Aorta (tissue), 5 donors: ENCODE results near the gene AMOTL1. TPM values are rescaled to one million over a fixed set of nuclear protein-coding genes. Genes with fewer than 3 reads are reported as not detected.

Experiments used
- ATAC-seq: fragments of 200-7000 bp; cut with Tn5 transposase; one replicate; pipeline ENCODE4 v1.9.1; 2022; ENCODE audit warnings: moderate library complexity; ENCODE audit not compliant: low FRiP score
- DNase-seq, 2 donors: peaks; one replicate each; pipeline ENCODE4 v3.0.0-alpha.2; 2020
- H3K27ac ChIP-seq, 2 donors: one replicate each; pipeline ENCODE4 v1.5.1; 2013; ENCODE audit warnings: low read length in 2 of 2, mild to moderate bottlenecking in 2 of 2, moderate library complexity in 2 of 2, control low read depth in 1 of 2, inconsistent platforms in 1 of 2, low read depth in 1 of 2
- H3K27me3 ChIP-seq, 2 donors: one replicate each; pipeline ENCODE4 v1.6.1; 2013; ENCODE audit warnings: control low read depth in 1 of 2, low read length in 1 of 2, mild to moderate bottlenecking in 1 of 2, moderate library complexity in 1 of 2; ENCODE audit not compliant: insufficient read depth in 2 of 2, control insufficient read depth in 1 of 2
- H3K36me3 ChIP-seq, 2 donors: one replicate each; pipeline ENCODE4 v1.6.1; 2013; ENCODE audit warnings: control low read depth in 1 of 2, low read length in 1 of 2, mild to moderate bottlenecking in 1 of 2; ENCODE audit not compliant: insufficient read depth in 2 of 2, control insufficient read depth in 1 of 2
- H3K4me1 ChIP-seq, 2 donors: one replicate each; pipeline ENCODE4 v1.6.1; 2013; ENCODE audit warnings: low read length in 2 of 2, control low read depth in 1 of 2, mild to moderate bottlenecking in 1 of 2, moderate library complexity in 1 of 2; ENCODE audit not compliant: insufficient read depth in 2 of 2, control insufficient read depth in 1 of 2
- H3K4me3 ChIP-seq, 2 donors: one replicate each; pipeline ENCODE4 v1.5.1; 2013; ENCODE audit warnings: low read length in 2 of 2, control low read depth in 1 of 2, mild to moderate bottlenecking in 1 of 2
- H3K9me3 ChIP-seq: one replicate; pipeline ENCODE4 v1.6.1; 2013; ENCODE audit warnings: mild to moderate bottlenecking, low read length; ENCODE audit not compliant: control insufficient read depth
- WGBS, 2 donors: extraction: QIAGEN DNeasy Blood & Tissue Kit; methylation state at CpG; one replicate each; pipeline ENCODE4 v1.1.7; 2013; 5-methylcytosine and 5-hydroxymethylcytosine counted together
- intact Hi-C, 2 donors: fragments of 100-400 bp; cut with DNase I; formaldehyde crosslinking; loops; one replicate each; pipeline versions ENCODE4 v1.14.2 to v1.15.0; 2022
- polyA plus RNA-seq, 2 donors: library from polyadenylated mRNA; stranded (reverse); fragments of 200-250 nt; gene quantifications; one replicate each; pipeline ENCODE4 v1.2.3, GENCODE V29; 2013
- total RNA-seq, 2 donors: library from RNA; stranded (reverse); fragmentation: NEBNext Ultra II Directional; extraction: Animal tissue kit (Norgen Biotek cat#: 25700); gene quantifications; one replicate each; pipeline ENCODE4 v1.2.1, GENCODE V29; 2021
- donor health status: healthy with polysubstance abuse.
- donor health status: Bipolar disorder and iron deficiency.
- donor health status: DM: no; HTN: no; CAD: no.
- donor health status: DM: no; HTN: no; CAD: no.
- donor health status: DM: yes; HTN: yes; CAD: no.

The AMOTL1 gene
- total and polyA plus RNA-seq, 4 donors, result 12.5 to 78.5 (median 39.6) TPM

DNA sequence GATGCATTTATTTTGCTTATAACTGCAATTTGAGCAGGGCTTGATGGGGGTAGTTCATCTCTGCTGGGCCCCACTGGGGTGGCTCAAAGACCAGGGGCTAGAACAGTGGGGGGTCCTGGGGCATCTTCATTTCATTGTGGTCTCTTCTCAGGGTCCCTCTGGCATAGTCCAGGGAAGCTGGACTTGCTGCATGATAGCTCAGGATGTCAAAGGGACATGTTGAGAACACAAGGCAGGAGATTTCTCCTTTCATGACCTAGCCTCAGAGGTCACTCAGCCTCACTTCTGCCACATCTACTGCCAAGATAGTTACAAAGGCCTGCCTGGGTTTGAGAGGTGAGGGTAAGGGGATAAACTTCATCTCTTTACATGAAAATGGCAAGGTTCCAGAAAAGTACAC, 115.7 kb downstream of the AMOTL1 start:
- no peak overlapping the region for H3K27ac ChIP-seq
- DNase-seq (no peak), ATAC-seq (no peak)
- H3K4me3 ChIP-seq, result no peak overlapping the region
- no peaks in the 10 kb centered on the region for H3K4me1 ChIP-seq
- H3K27me3 ChIP-seq, result no peaks in the 10 kb centered on the region
- intact Hi-C loops, result no loop called here
- no peaks in the 10 kb centered on the region for H3K9me3 ChIP-seq
- H3K36me3 ChIP-seq, result peaks cover 2 to 5% of the 10 kb centered on the region in 2 donors

DNA sequence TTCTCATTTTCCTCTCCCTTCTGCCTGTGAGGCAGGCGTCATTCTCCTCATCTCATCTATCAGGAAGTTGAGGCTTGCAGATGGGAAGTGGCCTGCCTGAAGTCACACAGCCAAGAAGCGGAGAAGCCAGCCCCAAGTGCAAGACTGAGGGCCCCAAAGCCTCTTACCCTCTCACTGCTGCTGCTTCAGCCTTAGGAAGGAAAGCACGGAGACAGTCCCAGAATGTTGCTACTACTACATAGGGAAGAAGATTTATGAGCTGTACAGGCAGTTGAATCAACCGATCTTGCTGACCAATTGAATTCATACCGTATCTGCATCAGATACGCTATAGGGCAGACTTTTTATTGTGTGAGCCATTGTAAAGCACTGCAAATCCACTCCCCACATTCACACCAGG, 116.2 kb downstream of the AMOTL1 start:
- no peak overlapping the region for H3K4me3 ChIP-seq

GRCh38 chr11:94885133-94885532, 117.0 kb downstream of the AMOTL1 start:
- Histone ChIP-seq H3K4me3 (no peak overlapping the region), H3K4me1 (no peaks in the 10 kb centered on the region), H3K27ac (no peak overlapping the region), H3K9me3 (no peaks in the 10 kb centered on the region), H3K36me3 (peaks cover 2 to 5% of the 10 kb centered on the region in 2 donors), H3K27me3 (no peaks in the 10 kb centered on the region)
- ATAC-seq (no peak), DNase-seq (no peak)
- intact Hi-C loops, result no loop called here
- WGBS, 2 donors, result 70 to 72% methylated on average over 5 of the region's 5 CpGs

More for the DNA sequence above, 116.2 kb downstream of the AMOTL1 start:
- no peaks in the 10 kb centered on the region for H3K27me3 ChIP-seq
- WGBS, 2 donors, result 74 to 79% methylated on average over 6 of the region's 6 CpGs
- ATAC-seq, result no peak
- no peaks in the 10 kb centered on the region for H3K4me1 ChIP-seq
- intact Hi-C loops, result no loop called here
- DNase-seq, result no peak
- no peak overlapping the region for H3K27ac ChIP-seq
- H3K9me3 ChIP-seq, result no peaks in the 10 kb centered on the region
- H3K36me3 ChIP-seq, result peaks cover 2 to 5% of the 10 kb centered on the region in 2 donors

- Histone ChIP-seq H3K9me3 (no peaks in the 10 kb centered on the region), H3K4me3 (no peak overlapping the region), H3K27ac (no peak overlapping the region), H3K27me3 (no peaks in the 10 kb centered on the region), H3K36me3 (peaks cover 2 to 5% of the 10 kb centered on the region in 2 donors), H3K4me1 (no peaks in the 10 kb centered on the region)
- ATAC-seq (no peak), DNase-seq (no peak)
- intact Hi-C loops, result no loop called here
These were observed 117.4 kb downstream of the AMOTL1 start for GRCh38 chr11:94885581-94885980.

DNA sequence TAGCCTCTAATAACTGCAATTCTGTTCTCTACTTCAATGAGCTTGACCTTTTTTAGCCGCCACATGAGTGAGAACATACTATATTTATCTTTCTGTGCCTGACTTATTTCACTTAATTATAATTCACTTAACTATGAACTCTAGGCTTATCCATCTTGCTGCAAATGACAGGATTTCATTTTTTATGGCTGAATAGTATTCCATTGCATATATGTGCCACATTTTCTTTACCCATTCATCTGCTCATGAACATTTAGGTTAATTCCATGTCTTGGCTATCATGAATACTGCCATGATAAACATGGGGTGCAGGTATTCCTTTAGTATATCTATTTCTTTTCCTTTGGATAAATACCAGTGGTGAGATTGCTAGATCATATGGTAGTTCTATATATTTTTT, 120.0 kb downstream of the AMOTL1 start:
- no peak for DNase-seq
- Histone ChIP-seq H3K9me3 (no peaks in the 10 kb centered on the region), H3K27ac (no peak overlapping the region), H3K4me3 (no peak overlapping the region), H3K27me3 (no peaks in the 10 kb centered on the region), H3K4me1 (no peaks in the 10 kb centered on the region), H3K36me3 (peaks cover 0 to 5% of the 10 kb centered on the region in 2 donors)
- intact Hi-C loops, result no loop called here
- WGBS, 2 donors, result 0% methylated on average over 1 of the region's 1 CpG
- ATAC-seq, result no peak

- Histone ChIP-seq H3K27me3 (no peaks in the 10 kb centered on the region), H3K27ac (peak overlapping the region in 1 of 2 donors; percentile 61), H3K9me3 (peaks cover 4% of the 10 kb centered on the region), H3K4me1 (no peaks in the 10 kb centered on the region), H3K4me3 (no peak overlapping the region), H3K36me3 (no peaks in the 10 kb centered on the region)
- intact Hi-C loops, result no loop called here
- ATAC-seq, result peak; percentile 82
- 26 to 34% methylated on average over 2 of the region's 2 CpGs for WGBS, 2 donors
- DNase-seq, result no peak
These were observed 127.3 kb downstream of the AMOTL1 start for GRCh38 chr11:94895451-94895850.

- Histone ChIP-seq H3K4me1 (no peaks in the 10 kb centered on the region), H3K27ac (no peak overlapping the region), H3K27me3 (no peaks in the 10 kb centered on the region), H3K4me3 (no peak overlapping the region), H3K36me3 (no peaks in the 10 kb centered on the region), H3K9me3 (peaks cover 4% of the 10 kb centered on the region)
- WGBS, 2 donors, result 56 to 64% methylated on average over 2 of the region's 2 CpGs
- intact Hi-C loops, result loop anchor here in 1 of 2 donors (2.0 kb wide), 1 partner anchor 273 kb away; no protein-coding TSS in a partner anchor
- DNase-seq, result no peak
- peak; percentile 65 for ATAC-seq
These were observed 127.8 kb downstream of the AMOTL1 start for GRCh38 chr11:94895971-94896370.

DNA sequence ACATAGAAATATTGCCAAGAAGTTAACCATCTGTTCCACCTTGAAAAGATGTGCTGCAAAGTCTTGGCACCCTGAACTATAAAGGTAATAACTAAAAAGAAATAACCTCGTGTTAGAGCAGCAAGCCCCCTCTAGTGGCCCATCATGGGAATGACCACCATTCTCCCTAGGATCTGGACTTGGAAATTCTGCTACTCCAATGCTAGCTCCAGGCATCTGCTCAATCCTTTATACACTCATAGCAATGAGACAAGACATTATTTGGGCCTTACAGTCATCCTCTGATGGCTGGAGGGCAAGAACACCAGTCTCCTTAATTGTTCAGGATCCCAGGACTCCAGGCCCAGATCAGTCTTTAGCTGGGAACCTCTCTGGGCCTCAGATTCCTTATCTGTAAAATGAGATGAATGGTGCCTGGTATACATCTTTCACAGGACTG, 129.2 kb downstream of the AMOTL1 start:
- intact Hi-C loops, result loop anchor here (1.0 to 2.0 kb wide), 2 partner anchors 274 to 275 kb away; no protein-coding TSS in a partner anchor
- WGBS, 2 donors, result 0 to 1% methylated on average over 1 of the region's 1 CpG
- Histone ChIP-seq H3K9me3 (peaks cover 4% of the 10 kb centered on the region), H3K27ac (no peak overlapping the region), H3K4me3 (no peak overlapping the region), H3K27me3 (no peaks in the 10 kb centered on the region), H3K4me1 (no peaks in the 10 kb centered on the region), H3K36me3 (no peaks in the 10 kb centered on the region)
- DNase-seq (peak in 1 of 2 donors; percentile 54), ATAC-seq (peak; percentile 68)

- Histone ChIP-seq H3K4me3 (no peak overlapping the region), H3K9me3 (no peaks in the 10 kb centered on the region), H3K27ac (no peak overlapping the region), H3K27me3 (no peaks in the 10 kb centered on the region), H3K36me3 (peaks cover 0 to 2% of the 10 kb centered on the region in 2 donors), H3K4me1 (no peaks in the 10 kb centered on the region)
- 48 to 50% methylated on average over 2 of the region's 2 CpGs for WGBS, 2 donors
- no peak for ATAC-seq
- intact Hi-C loops, result no loop called here
- DNase-seq, result no peak
These were observed 139.1 kb downstream of the AMOTL1 start for GRCh38 chr11:94907226-94907625.
